Activated CD8-positive, alpha-beta memory T cell treated with anti-CD3 and anti-CD28 coated beads, Interleukin-2, amount 50 U/mL, for 1 hour (primary cell): ENCODE results near the gene SESN2.

Source experiments
- DNase-seq: peaks from one replicate; pipeline ENCODE4 v3.0.0-alpha.2; 2020; ENCODE audit errors: extremely low read depth

SESN2 gene

DNA sequence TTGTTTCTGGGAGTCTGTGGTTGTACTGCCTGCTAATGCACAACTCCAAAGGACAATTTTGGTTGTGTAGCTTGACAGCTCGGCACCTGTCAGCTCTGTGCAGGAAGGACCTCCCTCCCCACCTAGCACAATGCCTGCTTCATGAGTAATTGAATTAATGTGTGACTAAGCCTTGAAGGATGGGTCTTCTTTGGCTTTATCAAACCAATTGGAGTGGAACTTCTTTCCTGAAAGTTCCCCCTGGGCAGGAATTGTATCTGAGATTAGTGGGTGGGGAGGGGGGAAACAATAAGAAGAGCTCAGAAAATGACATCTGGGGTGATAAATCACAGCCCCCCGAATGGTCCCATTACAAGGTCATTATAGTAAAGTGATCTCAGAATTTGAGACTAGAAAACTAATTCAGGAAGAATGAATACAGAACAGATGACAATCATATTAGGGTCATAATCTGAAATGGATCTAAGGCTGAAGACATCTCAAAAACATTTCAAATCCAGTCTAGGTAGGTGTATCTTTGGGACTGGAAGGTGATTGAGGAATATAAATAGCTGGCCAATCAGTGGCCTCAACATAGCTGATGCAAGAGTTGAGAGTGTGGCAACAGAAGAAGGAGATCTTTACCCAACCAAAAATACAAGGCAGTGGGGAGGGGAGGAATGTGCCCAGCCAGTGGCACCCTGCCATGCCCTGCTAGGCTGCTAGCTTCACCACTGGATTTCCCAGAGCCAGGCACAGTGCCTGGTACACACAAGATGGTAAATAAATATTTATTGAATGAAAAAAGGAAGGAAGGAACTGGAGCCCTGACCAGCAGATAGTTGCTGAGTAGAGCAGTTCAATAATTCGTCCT is 10.1 kb upstream of the SESN2 start:
- no peak for DNase-seq

GRCh38 chr1:28249866-28250295 is 9.4 kb upstream of the SESN2 start:
- no peak for DNase-seq

DNA sequence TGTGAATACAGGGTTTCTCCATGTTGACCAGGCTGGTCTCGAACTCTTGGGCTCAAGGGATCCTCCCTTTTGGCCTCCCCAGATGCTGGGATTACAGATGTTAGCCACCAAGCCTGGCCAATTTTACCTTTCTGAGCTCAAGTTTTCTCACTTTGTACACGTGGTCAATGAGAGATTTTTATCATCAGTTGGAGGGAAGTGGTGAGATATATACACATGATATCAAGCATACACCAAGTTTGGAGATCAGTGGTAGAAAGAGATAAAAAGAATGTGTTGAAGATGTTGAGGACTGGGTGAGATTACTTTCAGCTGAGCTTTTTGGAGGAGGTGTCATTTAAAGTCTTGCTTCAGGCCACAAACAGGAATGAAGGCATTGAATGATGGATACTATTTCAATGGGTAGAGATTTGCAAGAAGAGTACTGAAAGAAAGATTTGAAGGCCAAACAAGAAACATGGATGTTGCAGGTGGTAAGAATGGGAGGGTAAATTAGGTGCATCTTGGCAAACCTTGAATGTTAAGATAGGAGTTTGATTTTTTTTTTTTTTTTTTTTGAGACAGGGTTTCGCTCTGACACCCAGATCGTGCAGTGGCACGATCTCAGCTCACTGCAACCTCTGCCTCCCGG is 3.0 kb upstream of the SESN2 start:
- no peak for DNase-seq

DNA sequence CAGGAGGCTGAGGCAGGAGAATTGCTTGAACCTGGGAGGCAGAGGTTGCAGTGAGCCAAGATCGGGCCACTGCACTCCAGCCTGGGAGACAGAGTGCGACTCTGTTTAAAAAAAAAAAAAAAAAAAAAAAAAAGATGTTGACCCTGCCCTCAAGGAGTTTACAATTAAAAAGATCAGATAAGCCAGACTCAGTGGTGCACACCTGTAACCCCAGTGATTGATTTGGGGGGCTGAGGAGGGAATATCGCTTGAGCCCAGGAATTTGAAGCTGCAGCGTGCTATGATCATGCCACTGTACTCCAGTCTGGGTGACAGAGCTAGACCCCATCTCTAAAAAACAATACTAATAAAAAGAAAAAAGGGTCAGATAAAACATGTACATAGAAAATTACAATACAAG is 1.6 kb upstream of the SESN2 start:
- no peak for DNase-seq

GRCh38 chr1:28258628-28259251 is 578 bp upstream of the SESN2 start:
- DNase-seq: no peak

GRCh38 chr1:28259934-28260802 is 850 bp downstream of the SESN2 start:
- DNase-seq: no peak

GRCh38 chr1:28260803-28261174 is 1.5 kb downstream of the SESN2 start:
- DNase-seq: no peak

DNA sequence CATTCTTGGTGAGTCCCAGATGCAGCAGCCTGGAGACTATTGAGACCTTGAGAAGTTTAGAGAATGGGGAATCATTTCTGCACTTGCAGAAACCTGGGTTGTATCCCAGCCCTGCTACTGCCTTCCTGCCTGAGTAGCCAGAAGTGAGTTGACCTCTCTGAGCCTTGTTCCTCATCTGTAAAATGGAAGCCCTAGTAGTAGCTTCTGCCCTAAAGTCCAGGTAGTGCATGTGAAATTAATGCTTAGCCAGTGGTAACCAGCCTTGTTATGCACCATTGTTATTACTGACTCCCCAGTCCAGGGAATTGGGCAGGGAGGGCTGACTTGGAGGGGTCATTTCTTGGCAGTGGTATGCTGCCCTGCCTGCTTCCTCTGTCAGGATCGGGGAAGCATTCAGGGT is 5.6 kb downstream of the SESN2 start:
- no peak for DNase-seq

DNA sequence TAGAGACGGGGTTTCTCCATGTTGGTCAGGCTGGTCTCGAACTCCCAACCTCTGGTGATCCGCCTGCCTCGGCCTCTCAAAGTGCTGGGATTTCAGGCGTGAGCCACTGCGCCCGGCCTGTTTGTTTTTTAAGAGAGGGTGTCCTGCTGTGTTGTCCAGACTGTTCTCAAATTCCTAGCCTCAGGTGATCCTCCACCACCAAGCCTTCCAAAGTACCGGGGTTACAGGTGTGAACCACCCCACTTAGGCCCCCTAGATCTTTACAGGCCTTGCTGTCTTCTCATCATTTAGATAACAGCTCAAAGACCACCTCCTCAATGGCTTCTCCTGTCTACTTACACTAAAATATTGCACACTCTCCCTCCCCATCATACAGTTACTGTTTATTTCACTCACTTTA is 6.3 kb downstream of the SESN2 start:
- no peak for DNase-seq

- no peak for DNase-seq
Observed at GRCh38 chr1:28266920-28267322, 7.6 kb downstream of the SESN2 start.

DNA sequence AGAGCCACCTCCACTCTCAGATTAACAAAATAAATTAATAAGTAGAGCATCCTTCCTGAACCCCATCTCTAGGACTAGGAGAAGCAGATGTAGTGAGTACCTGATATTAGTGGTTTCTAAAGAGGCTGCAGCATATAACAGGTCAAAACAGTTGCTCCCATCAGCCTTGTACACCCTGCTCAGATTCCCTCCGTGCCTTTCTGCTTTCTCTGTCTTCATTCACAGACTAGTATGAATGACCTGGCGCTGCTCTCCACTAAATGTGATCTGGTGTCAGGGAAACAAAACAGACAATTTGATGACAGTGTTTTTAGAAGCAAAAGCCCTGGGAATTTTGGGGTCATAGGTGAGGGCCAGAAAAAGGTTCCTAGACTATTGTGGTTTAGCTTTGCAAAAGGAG is 8.3 kb downstream of the SESN2 start:
- no peak for DNase-seq

GRCh38 chr1:28269529-28269928 is 10.2 kb downstream of the SESN2 start:
- no peak for DNase-seq

- no peak for DNase-seq
Observed at GRCh38 chr1:28272215-28272852, 13.0 kb downstream of the SESN2 start.

GRCh38 chr1:28273216-28273860 is 14.0 kb downstream of the SESN2 start:
- DNase-seq: no peak

GRCh38 chr1:28278763-28279162 is 19.4 kb downstream of the SESN2 start:
- no peak for DNase-seq

GRCh38 chr1:28279721-28280120 is 20.4 kb downstream of the SESN2 start:
- DNase-seq: no peak

GRCh38 chr1:28280501-28280900 is 21.2 kb downstream of the SESN2 start:
- DNase-seq: no peak

DNA sequence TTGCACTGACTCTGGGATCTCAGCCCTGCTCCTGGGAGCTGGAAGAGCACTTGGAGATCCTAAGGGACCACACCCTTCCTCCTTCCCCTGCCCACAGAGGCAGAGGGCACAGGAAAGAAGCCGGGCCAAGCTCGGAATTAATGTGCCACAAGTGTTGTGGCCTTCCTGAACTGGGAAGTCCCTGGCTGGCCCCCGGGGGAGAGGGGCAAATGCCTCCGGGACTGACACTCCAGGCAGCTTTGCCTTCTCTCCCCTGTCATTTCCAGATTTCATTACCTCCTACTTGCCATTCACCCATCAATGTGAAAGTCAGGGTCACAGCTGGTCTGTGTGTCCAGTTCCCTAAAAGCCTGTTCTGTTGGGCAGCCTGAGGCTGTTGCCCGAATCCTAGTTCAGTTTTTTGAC is 21.7 kb downstream of the SESN2 start:
- DNase-seq: no peak

- no peak for DNase-seq
Observed at GRCh38 chr1:28281608-28282425, 22.5 kb downstream of the SESN2 start.
